Keratinocyte (primary cell): ENCODE data around the gene PPP3CB. TPM values are rescaled to one million over a fixed set of nuclear protein-coding genes. Genes with fewer than 3 reads are reported as not detected.

ENCODE experiments used
- DNase-seq: peaks from one replicate; pipeline ENCODE4 v3.0.0-alpha.2; 2011; ENCODE audit warnings: low read depth, missing footprints, low spot score
- FAIRE-seq: peaks from 2 replicates; lab custom pipeline; 2011; peaks lifted over from hg19 to GRCh38; lab: Jason Lieb, UNC
- H2AFZ ChIP-seq: 2 replicates; pipeline ENCODE4 v1.6.0; 2012; ENCODE audit warnings: low read length, control low read depth, inconsistent platforms; ENCODE audit not compliant: control insufficient read depth
- H3K27ac ChIP-seq: 2 replicates; pipeline ENCODE4 v1.5.1; 2011; ENCODE audit warnings: low read length; ENCODE audit not compliant: control insufficient read depth, insufficient read depth
- H3K27me3 ChIP-seq: 3 replicates; pipeline ENCODE4 v1.6.0; 2011; ENCODE audit warnings: low read length; ENCODE audit not compliant: control insufficient read depth, insufficient read depth; ENCODE audit errors: extremely low read depth
- H3K36me3 ChIP-seq, 2 experiments: 2 replicates in 1 of 2; 3 replicates in 1 of 2; pipeline ENCODE4 v1.5.1; 2011; ENCODE audit warnings: low read length in 2 of 2, mild to moderate bottlenecking in 1 of 2; ENCODE audit not compliant: control insufficient read depth in 2 of 2, insufficient read depth in 2 of 2; ENCODE audit errors: extremely low read depth in 1 of 2
- H3K4me1 ChIP-seq: 3 replicates; pipeline ENCODE4 v1.5.1; 2011; ENCODE audit warnings: low read length; ENCODE audit not compliant: control insufficient read depth, insufficient read depth; ENCODE audit errors: extremely low read depth
- H3K4me2 ChIP-seq: 3 replicates; pipeline ENCODE4 v1.6.0; 2011; ENCODE audit warnings: low read depth, low read length; ENCODE audit not compliant: control insufficient read depth, insufficient read depth; ENCODE audit errors: extremely low read depth
- H3K4me3 ChIP-seq, 3 experiments: fragments of 200-600 bp in 1 of 3; sonication (generic) in 1 of 3; 2 replicates in 2 of 3; 3 replicates in 1 of 3; pipeline ENCODE4 v1.5.1; 2011 to 2016; ENCODE audit warnings: low read length in 3 of 3, mild to moderate bottlenecking in 3 of 3, control low read depth in 2 of 3, inconsistent platforms in 1 of 3, low read depth in 1 of 3, mixed read lengths in 1 of 3, mixed run types in 1 of 3, moderate library complexity in 1 of 3; ENCODE audit not compliant: control insufficient read depth in 2 of 3, insufficient read depth in 2 of 3; ENCODE audit errors: extremely low read depth in 1 of 3
- H3K79me2 ChIP-seq: 2 replicates; pipeline ENCODE4 v1.6.0; 2012; ENCODE audit warnings: low read length; ENCODE audit not compliant: control insufficient read depth, insufficient read depth
- H3K9ac ChIP-seq: 3 replicates; pipeline ENCODE4 v1.6.0; 2011; ENCODE audit warnings: low read length; ENCODE audit not compliant: control insufficient read depth, insufficient read depth; ENCODE audit errors: extremely low read depth
- H3K9me1 ChIP-seq: 3 replicates; pipeline ENCODE4 v1.6.0; 2011; ENCODE audit warnings: low read length; ENCODE audit not compliant: control insufficient read depth, insufficient read depth; ENCODE audit errors: extremely low read depth
- H3K9me3 ChIP-seq: 2 replicates; pipeline ENCODE4 v1.5.1; 2012; ENCODE audit warnings: low read depth, low read length; ENCODE audit not compliant: control insufficient read depth
- H4K20me1 ChIP-seq: 3 replicates; pipeline ENCODE4 v1.6.0; 2011; ENCODE audit warnings: low read length; ENCODE audit not compliant: control insufficient read depth, insufficient read depth; ENCODE audit errors: extremely low read depth
- EZH2 ChIP-seq: IDR thresholded peaks from one replicate; pipeline ENCODE4 v1.6.1; 2012; ENCODE audit warnings: inconsistent platforms, mild to moderate bottlenecking, low read length, moderate library complexity
- dilution Hi-C: fragments of 300-500 bp; cut with MboI; formaldehyde crosslinking; loops from one replicate; pipeline ENCODE4 v1.7.0; 2020; ENCODE audit warnings: low sequenced_read_pairs; ENCODE audit not compliant: extremely low pct_ligation_motif_present
- polyA plus RNA-seq, 5 experiments: library from polyadenylated mRNA; depleted of rRNA in 3 of 5; stranded (reverse) in 3 of 5; stranded (forward) in 1 of 5; unstranded in 1 of 5; fragments of >200 nt; gene quantifications; 1 replicate in 1 of 5; 2 replicates in 3 of 5; 3 replicates in 1 of 5; pipeline versions ENCODE4 v1.2.1 to v1.2.3, GENCODE V29; 2011 to 2012; ENCODE audit warnings: missing spikeins in 2 of 5, low read depth in 1 of 5, low replicate concordance in 1 of 5
- TF ChIP-seq, protein P1 (sequence below), 3 experiments: IDR thresholded peaks in 1 of 3; conservative IDR thresholded peaks in 1 of 3; optimal IDR thresholded peaks in 1 of 3; 2 replicates in 2 of 3; 3 replicates in 1 of 3; pipeline versions ENCODE3 to v1.5.1; 2011; ENCODE audit warnings: low read length in 3 of 3, mild to moderate bottlenecking in 3 of 3, moderate library complexity in 2 of 3, control low read depth in 1 of 3, inconsistent platforms in 1 of 3; ENCODE audit not compliant: insufficient read depth in 2 of 3; ENCODE audit errors: extremely low read depth in 1 of 3

Gene PPP3CB
- polyA plus RNA-seq, 1 donor (not counting 4 experiments of a cell fraction or from before 2014, with no cell fraction given): 23.5 TPM

DNA sequence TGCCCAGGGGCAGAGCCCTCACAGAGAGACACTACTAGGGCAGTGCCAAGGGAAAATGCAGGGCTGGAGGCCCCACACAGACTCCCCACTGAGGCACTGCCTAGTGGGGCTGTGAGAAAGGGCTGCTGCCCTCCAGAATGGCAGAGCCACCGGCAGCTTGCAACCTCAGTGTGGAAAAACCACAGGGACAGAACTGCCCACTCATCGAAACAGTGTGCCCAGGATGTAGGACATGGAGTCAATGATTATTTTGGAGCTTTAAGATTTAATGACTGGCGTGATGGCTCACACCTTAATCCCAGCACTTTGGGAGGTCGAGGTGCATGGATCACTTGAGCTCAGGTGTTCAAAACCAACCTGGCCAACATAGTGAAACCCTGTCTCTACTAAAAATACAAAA, 34.9 kb downstream of the PPP3CB start:
- no peak for TF ChIP-seq EZH2
- TF ChIP-seq, protein P1, sequence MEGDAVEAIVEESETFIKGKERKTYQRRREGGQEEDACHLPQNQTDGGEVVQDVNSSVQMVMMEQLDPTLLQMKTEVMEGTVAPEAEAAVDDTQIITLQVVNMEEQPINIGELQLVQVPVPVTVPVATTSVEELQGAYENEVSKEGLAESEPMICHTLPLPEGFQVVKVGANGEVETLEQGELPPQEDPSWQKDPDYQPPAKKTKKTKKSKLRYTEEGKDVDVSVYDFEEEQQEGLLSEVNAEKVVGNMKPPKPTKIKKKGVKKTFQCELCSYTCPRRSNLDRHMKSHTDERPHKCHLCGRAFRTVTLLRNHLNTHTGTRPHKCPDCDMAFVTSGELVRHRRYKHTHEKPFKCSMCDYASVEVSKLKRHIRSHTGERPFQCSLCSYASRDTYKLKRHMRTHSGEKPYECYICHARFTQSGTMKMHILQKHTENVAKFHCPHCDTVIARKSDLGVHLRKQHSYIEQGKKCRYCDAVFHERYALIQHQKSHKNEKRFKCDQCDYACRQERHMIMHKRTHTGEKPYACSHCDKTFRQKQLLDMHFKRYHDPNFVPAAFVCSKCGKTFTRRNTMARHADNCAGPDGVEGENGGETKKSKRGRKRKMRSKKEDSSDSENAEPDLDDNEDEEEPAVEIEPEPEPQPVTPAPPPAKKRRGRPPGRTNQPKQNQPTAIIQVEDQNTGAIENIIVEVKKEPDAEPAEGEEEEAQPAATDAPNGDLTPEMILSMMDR (optimal IDR thresholded peaks at IDR 0.05 in 1 of 3, IDR thresholded peaks at IDR 0.05 in 1 of 3, conservative IDR thresholded peaks at IDR 0.05 in 1 of 3; ENCODE audit: extremely low read depth in 1 of 3, insufficient read depth in 2 of 3, low read length in 3 of 3): no peak
- H3K4me3 ChIP-seq: no peak overlapping the region
- dilution Hi-C loops: no loop called here
- no peak overlapping the region for H2AFZ ChIP-seq
- no peak for DNase-seq
- H4K20me1 ChIP-seq: no peaks in the 10 kb centered on the region
- no peaks in the 10 kb centered on the region for H3K27me3 ChIP-seq
- H3K9me1 ChIP-seq: no peaks in the 10 kb centered on the region
- no peaks in the 10 kb centered on the region for H3K79me2 ChIP-seq
- no peak for FAIRE-seq
- no peaks in the 10 kb centered on the region for H3K9me3 ChIP-seq
- H3K9ac ChIP-seq: no peak overlapping the region
- H3K36me3 ChIP-seq: peaks cover 0 to 6% of the 10 kb centered on the region in 2 experiments
- H3K4me1 ChIP-seq: no peaks in the 10 kb centered on the region
- no peak overlapping the region for H3K4me2 ChIP-seq
- no peak overlapping the region for H3K27ac ChIP-seq

DNA sequence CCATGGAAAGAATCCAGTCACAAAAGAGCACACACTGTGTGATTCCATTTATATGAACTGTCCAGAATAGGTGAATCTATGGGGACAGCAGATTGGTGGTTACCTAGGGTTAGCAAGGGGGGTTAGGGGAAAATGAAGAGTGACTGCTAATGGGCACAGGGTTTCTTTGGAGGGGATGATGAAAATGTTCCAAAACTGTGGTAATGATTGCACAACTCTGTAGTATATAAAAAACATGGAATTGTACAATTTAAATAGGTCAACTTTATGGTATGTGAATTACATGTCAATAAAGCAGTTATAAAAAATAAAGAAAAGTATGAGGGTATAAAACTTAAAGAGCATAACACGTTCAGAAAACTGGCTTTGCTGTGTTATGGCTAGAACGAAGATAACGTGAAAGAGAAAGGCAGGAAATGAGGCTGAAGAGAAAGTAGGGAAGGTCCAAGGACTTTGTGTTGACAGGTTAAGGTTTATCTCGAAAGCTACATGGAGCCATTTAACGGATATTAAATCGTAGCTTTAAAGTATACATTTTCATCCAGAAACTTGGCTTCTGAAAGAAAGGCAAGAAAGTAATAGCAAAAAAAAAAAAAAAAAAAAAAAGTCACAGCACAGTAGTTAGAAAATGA, 36.0 kb downstream of the PPP3CB start:
- Histone ChIP-seq H2AFZ (no peak overlapping the region), H3K36me3 (peaks cover 0 to 6% of the 10 kb centered on the region in 2 experiments), H3K9ac (no peak overlapping the region), H4K20me1 (no peaks in the 10 kb centered on the region), H3K4me3 (no peak overlapping the region), H3K9me1 (no peaks in the 10 kb centered on the region), H3K79me2 (no peaks in the 10 kb centered on the region), H3K27me3 (no peaks in the 10 kb centered on the region), H3K4me2 (no peak overlapping the region), H3K4me1 (no peaks in the 10 kb centered on the region), H3K27ac (no peak overlapping the region), H3K9me3 (no peaks in the 10 kb centered on the region)
- TF ChIP-seq EZH2: no peak
- TF ChIP-seq, protein P1 (optimal IDR thresholded peaks at IDR 0.05 in 1 of 3, IDR thresholded peaks at IDR 0.05 in 1 of 3, conservative IDR thresholded peaks at IDR 0.05 in 1 of 3; ENCODE audit: extremely low read depth in 1 of 3, insufficient read depth in 2 of 3, low read length in 3 of 3): no peak
- FAIRE-seq (no peak), DNase-seq (no peak)
- dilution Hi-C loops: no loop called here
